ENCODE data around the gene HACD4.

Gene HACD4

DNA sequence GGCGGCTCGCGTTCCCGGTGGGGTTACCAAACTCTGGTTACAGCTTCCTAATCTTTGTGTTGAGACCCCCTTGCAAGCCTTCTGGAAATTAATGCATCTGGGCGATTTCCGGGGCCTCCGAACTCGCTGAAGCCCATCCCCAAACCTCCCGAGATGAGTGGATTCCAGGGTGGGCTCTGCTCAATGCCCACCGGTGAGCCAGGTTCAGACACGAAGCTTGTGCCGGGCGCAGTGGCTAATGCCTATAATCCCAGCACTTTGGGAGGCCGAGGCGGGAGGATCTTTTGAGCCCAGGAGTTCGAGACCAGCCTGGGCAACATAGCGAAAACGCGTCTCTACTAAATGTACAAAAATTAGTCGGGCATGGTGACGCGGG, 356 bp upstream of the HACD4 start:
- Histone ChIP-seq H3K4me1 (ENCODE audit: insufficient read depth, poor library complexity, severe bottlenecking) (peaks cover 3% of the 10 kb centered on the region), H3K36me3 (ENCODE audit: low read depth) (no peaks in the 10 kb centered on the region), H3K27me3 (ENCODE audit: insufficient read depth, poor library complexity, severe bottlenecking) (no peaks in the 10 kb centered on the region), H3K4me3 (ENCODE audit: severe bottlenecking) (peak overlapping the region; percentile 33), H3K27ac (ENCODE audit: poor library complexity, severe bottlenecking) (peak overlapping the region; percentile 44), H3K9me3 (ENCODE audit: severe bottlenecking) (no peaks in the 10 kb centered on the region)
- TF ChIP-seq, protein P1, sequence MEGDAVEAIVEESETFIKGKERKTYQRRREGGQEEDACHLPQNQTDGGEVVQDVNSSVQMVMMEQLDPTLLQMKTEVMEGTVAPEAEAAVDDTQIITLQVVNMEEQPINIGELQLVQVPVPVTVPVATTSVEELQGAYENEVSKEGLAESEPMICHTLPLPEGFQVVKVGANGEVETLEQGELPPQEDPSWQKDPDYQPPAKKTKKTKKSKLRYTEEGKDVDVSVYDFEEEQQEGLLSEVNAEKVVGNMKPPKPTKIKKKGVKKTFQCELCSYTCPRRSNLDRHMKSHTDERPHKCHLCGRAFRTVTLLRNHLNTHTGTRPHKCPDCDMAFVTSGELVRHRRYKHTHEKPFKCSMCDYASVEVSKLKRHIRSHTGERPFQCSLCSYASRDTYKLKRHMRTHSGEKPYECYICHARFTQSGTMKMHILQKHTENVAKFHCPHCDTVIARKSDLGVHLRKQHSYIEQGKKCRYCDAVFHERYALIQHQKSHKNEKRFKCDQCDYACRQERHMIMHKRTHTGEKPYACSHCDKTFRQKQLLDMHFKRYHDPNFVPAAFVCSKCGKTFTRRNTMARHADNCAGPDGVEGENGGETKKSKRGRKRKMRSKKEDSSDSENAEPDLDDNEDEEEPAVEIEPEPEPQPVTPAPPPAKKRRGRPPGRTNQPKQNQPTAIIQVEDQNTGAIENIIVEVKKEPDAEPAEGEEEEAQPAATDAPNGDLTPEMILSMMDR (IDR thresholded peaks at IDR 0.05; ENCODE audit: poor library complexity, severe bottlenecking) = no peak
- DNase-seq (ENCODE audit: low spot score) (no peak), ATAC-seq (ENCODE audit: low read depth) (no peak)

DNA sequence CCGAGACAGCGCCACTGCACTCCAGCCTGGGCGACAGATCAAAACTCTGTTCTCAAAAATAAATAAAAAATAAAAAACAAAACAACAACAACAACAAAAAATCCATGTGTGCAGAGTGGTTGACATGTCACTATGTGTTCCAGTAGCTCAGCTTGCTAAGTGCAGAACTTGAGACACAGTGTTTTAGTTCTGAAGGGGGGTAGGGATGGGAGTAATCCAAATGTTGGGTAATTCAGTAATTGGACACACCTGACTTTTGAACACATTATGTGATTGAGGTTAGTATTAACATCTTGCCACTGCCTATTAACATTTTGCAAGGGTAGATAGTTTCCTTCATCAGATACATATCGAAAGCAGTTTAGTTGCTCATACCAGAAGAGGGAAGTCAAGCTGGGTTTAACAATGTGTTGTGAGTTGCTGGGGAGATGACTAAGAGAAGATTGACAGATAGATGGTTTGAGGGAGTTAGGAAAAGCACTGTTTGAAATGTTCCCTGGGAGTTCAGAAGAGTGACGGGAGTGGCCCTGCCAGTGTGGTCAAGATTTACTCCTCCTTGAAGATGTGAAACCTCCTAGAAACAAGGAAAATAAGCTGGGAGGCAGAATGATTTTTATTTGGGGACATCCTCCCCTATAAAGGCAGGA, 928 bp downstream of the HACD4 start:
- Histone ChIP-seq H3K36me3 (ENCODE audit: low read depth) (no peaks in the 10 kb centered on the region; the same call in 1 of the 2 replicates), H3K27me3 (ENCODE audit: insufficient read depth, poor library complexity, severe bottlenecking) (no peaks in the 10 kb centered on the region), H3K9me3 (ENCODE audit: severe bottlenecking) (no peaks in the 10 kb centered on the region), H3K4me1 (ENCODE audit: insufficient read depth, poor library complexity, severe bottlenecking) (peaks cover 3% of the 10 kb centered on the region), H3K27ac (ENCODE audit: poor library complexity, severe bottlenecking) (peak overlapping the region; percentile 44), H3K4me3 (ENCODE audit: severe bottlenecking) (peak overlapping the region; percentile 33)
- DNase-seq (ENCODE audit: low spot score) (no peak), ATAC-seq (ENCODE audit: low read depth) (peak; percentile 76)
- TF ChIP-seq, protein P1 (IDR thresholded peaks at IDR 0.05; ENCODE audit: poor library complexity, severe bottlenecking) = no peak

DNA sequence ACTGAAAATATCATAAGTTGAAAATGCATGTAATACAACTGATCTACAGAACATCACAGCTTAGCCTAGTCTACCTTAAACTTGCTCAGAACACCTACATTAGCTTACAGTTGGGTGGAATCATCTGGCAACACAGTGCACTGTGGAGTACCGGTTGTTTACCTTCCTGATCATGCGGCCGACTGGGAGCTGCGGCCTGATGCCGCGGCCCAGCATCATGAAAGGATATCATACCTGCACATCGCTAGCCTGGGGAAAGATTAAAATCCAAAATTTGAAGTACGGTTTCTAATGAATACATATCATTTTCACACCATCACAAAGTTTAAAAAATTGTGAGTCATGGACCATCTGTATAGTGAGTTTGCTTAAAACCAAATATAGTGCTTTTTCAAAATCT, 1.8 kb downstream of the HACD4 start:
- TF ChIP-seq, protein P1 (IDR thresholded peaks at IDR 0.05; ENCODE audit: poor library complexity, severe bottlenecking) = no peak
- H3K9me3 ChIP-seq (ENCODE audit: severe bottlenecking) = no peaks in the 10 kb centered on the region
- no peaks in the 10 kb centered on the region for H3K27me3 ChIP-seq (ENCODE audit: insufficient read depth, poor library complexity, severe bottlenecking)
- ATAC-seq (ENCODE audit: low read depth) = no peak
- DNase-seq (ENCODE audit: low spot score) = no peak
- H3K36me3 ChIP-seq (ENCODE audit: low read depth) = peaks cover 5% of the 10 kb centered on the region
- no peak overlapping the region for H3K4me3 ChIP-seq (ENCODE audit: severe bottlenecking)
- H3K27ac ChIP-seq (ENCODE audit: poor library complexity, severe bottlenecking) = no peak overlapping the region
- peaks cover 3% of the 10 kb centered on the region for H3K4me1 ChIP-seq (ENCODE audit: insufficient read depth, poor library complexity, severe bottlenecking)

DNA sequence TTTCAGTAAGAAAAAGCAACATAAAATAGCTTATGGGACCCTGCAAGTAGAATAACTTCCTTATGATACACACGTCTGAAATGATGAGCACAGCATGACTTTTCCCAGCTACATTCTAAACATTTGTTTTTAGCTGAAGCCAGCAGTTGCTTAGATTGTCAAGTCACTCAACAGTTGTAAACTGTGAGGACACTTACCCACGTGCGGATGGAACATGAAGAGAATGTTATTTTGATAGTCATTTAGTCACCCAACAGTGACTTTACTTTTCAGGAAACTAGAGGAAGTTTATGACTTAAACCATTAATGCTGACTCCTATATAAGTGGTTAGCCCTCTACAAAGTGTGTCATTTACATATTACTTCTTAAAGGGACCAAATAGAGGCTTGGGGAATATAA, 3.0 kb downstream of the HACD4 start:
- ATAC-seq (ENCODE audit: low read depth) = no peak
- TF ChIP-seq, protein P1 (IDR thresholded peaks at IDR 0.05; ENCODE audit: poor library complexity, severe bottlenecking) = no peak
- Histone ChIP-seq H3K27me3 (ENCODE audit: insufficient read depth, poor library complexity, severe bottlenecking) (no peaks in the 10 kb centered on the region), H3K9me3 (ENCODE audit: severe bottlenecking) (no peaks in the 10 kb centered on the region), H3K27ac (ENCODE audit: poor library complexity, severe bottlenecking) (no peak overlapping the region), H3K4me3 (ENCODE audit: severe bottlenecking) (no peak overlapping the region), H3K4me1 (ENCODE audit: insufficient read depth, poor library complexity, severe bottlenecking) (peaks cover 3% of the 10 kb centered on the region), H3K36me3 (ENCODE audit: low read depth) (peaks cover 5% of the 10 kb centered on the region)
- DNase-seq (ENCODE audit: low spot score) = no peak

DNA sequence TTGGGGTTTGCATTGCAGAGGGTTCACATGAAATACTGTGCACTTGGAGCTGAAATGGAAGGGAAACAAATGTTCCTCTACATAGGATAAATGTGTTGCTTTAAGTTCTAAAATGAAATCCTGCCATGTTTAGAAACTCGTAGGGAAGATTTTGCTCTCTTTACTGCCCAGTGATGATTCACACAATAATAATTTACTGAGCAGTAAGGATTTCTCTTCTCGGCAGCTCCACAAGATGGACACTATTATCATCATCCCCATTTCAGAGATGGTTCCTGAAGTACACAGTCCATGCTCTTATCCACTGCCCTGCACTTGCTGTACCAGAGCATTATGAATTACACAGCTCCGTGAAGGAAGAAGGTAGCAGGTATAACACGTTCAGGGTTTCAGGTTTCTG, 4.1 kb downstream of the HACD4 start:
- Histone ChIP-seq H3K4me1 (ENCODE audit: insufficient read depth, poor library complexity, severe bottlenecking) (peaks cover 3% of the 10 kb centered on the region), H3K4me3 (ENCODE audit: severe bottlenecking) (no peak overlapping the region), H3K9me3 (ENCODE audit: severe bottlenecking) (no peaks in the 10 kb centered on the region), H3K36me3 (ENCODE audit: low read depth) (peaks cover 5% of the 10 kb centered on the region), H3K27me3 (ENCODE audit: insufficient read depth, poor library complexity, severe bottlenecking) (no peaks in the 10 kb centered on the region), H3K27ac (ENCODE audit: poor library complexity, severe bottlenecking) (no peak overlapping the region)
- ATAC-seq (ENCODE audit: low read depth) (no peak), DNase-seq (ENCODE audit: low spot score) (no peak)
- TF ChIP-seq, protein P1 (IDR thresholded peaks at IDR 0.05; ENCODE audit: poor library complexity, severe bottlenecking) = no peak

Data from RWPE2 (cell line).